Cardiac muscle cell (in vitro differentiated cells and primary cell): ENCODE measurements around the gene C5orf58. TPM values are rescaled to one million over a fixed set of nuclear protein-coding genes. Genes with fewer than 3 reads are reported as not detected.

ENCODE experiments used
- DNase-seq, 2 donors: peaks; one replicate each; pipeline versions ENCODE4 v3.0.0 to v3.0.0-alpha.2; 2010 to 2017; ENCODE audit warnings: low read depth in 1 of 2, low spot score in 1 of 2
- H3K27ac ChIP-seq: fragments of 200-600 bp; sonication (generic); 2 replicates; pipeline ENCODE4 v1.5.1; 2016
- H3K27me3 ChIP-seq: fragments of 200-600 bp; sonication (generic); 2 replicates; pipeline ENCODE4 v1.6.0; 2016; ENCODE audit warnings: control low read depth
- H3K36me3 ChIP-seq: fragments of 200-600 bp; sonication (generic); 2 replicates; pipeline ENCODE4 v1.5.1; 2016; ENCODE audit warnings: control low read depth
- H3K4me1 ChIP-seq: fragments of 200-600 bp; sonication (generic); 2 replicates; pipeline ENCODE4 v1.8.1; 2017; ENCODE audit warnings: low read depth, mild to moderate bottlenecking, mixed run types
- H3K4me3 ChIP-seq: fragments of 200-600 bp; sonication (generic); 2 replicates; pipeline ENCODE4 v1.5.1; 2016; ENCODE audit warnings: mild to moderate bottlenecking
- H3K9me3 ChIP-seq: fragments of 200-600 bp; sonication (generic); 2 replicates; pipeline ENCODE4 v1.5.1; 2017; ENCODE audit warnings: low read depth, mild to moderate bottlenecking, control low read depth
- CTCF ChIP-seq: IDR thresholded peaks from 2 replicates; pipeline ENCODE4 v1.5.1; 2012; ENCODE audit warnings: low read depth, mild to moderate bottlenecking, low read length
- polyA plus RNA-seq: library from polyadenylated mRNA; unstranded; fragments of >200 nt; fragmentation: Nextera tagmentation; extraction: Ambion mirVana; gene quantifications from 2 replicates; pipeline ENCODE4 v1.2.1, GENCODE V29; 2016
- total RNA-seq: library from RNA; depleted of rRNA; stranded (reverse); fragments of >200 nt; gene quantifications from 2 replicates; pipeline ENCODE4 v1.2.3, GENCODE V29; 2016

The C5orf58 gene, protein sequence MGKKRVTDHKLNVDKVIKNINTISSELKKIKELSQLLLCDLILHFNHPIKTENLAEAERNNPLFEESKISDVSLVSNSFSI
- total RNA-seq (not detected in 2 replicates), polyA plus RNA-seq (not detected in 2 replicates)

DNA sequence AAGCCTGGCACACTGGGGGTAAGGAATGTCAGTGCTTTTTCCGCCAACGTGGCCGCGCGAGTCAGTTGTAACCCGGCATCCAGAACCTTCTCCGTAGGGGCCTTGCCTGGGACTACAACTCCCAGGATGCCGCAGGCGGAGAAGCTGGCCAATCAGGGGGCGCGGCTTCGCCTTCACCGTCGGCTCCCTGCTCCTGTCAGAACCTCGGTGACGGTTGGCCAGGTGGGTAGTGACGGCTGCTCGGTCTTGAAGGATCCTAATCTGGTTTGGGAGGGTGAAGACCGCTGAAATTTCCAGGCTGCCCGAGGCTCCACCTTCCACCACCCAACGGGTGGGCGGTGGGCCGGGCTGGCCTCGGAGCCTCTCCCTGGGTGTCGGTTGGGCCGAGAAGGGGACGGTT, at the start of gene C5orf58:
C5orf58 (plus strand) TSS at position 200 of the 400 bp plus-strand sequence. CDS start 1,992 bp downstream, outside the sequence.
- Histone ChIP-seq H3K9me3 (no peaks in the 10 kb centered on the region), H3K36me3 (no peaks in the 10 kb centered on the region), H3K27me3 (peaks cover 4% of the 10 kb centered on the region), H3K27ac (no peak within 1 kb of the TSS), H3K4me1 (no peaks in the 10 kb centered on the region), H3K4me3 (no peak within 1 kb of the TSS)
- no peak for TF ChIP-seq CTCF
- no peak for DNase-seq

DNA sequence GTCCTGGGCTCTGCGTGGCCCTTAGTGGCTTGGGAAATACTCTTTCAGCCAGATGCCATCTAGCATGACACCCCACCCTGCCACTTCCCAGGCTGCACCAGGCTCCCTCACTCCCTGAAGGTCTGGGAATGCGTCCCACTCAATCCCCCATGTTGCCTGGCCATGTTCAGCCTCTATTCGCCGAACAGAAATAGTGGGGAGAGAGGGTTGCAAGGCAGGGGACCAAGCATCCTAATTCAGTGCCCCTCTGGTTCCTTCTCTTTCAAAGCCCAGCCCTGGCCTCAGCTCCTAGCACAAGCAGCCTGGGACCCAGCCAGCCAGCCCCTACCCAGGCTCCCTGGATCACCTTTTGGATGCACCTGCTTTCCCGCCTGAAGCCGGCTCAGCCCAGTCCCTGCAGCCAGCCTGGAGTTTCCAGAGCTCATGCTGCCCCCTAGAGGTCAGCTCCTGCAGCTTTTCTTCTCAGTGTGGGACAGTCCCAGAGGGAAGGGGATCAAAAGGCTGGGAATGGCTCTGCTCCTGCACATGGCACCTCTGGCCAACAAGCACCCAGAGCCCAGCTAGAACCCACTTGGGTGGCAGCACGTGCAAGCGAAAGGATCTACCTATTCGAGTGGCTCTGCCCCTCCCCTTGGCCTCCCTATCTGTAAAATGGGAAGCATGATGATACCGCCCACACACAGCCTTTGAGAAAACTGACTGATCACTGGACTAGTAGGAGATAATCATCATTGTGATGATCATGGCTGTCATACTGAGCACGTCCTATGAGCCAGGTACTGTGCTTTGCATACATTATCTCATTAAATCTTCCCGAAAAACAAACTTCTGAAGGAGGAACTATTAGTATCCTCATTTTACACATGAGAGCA, 48.7 kb upstream of the C5orf58 start:
- peak; percentile 85 for TF ChIP-seq CTCF
- H3K27me3 ChIP-seq: no peaks in the 10 kb centered on the region
- peak; percentile 68 to 83 for DNase-seq
- H3K4me1 ChIP-seq: no peaks in the 10 kb centered on the region
- no peaks in the 10 kb centered on the region for H3K36me3 ChIP-seq
- H3K9me3 ChIP-seq: no peaks in the 10 kb centered on the region
- no peak overlapping the region for H3K4me3 ChIP-seq
- H3K27ac ChIP-seq: no peak overlapping the region

- H3K4me3 ChIP-seq: no peak overlapping the region
- no peak for DNase-seq
- no peaks in the 10 kb centered on the region for H3K9me3 ChIP-seq
- no peaks in the 10 kb centered on the region for H3K4me1 ChIP-seq
- TF ChIP-seq CTCF: no peak
- no peaks in the 10 kb centered on the region for H3K27me3 ChIP-seq
- H3K27ac ChIP-seq: no peak overlapping the region
- H3K36me3 ChIP-seq: no peaks in the 10 kb centered on the region
These were observed 48.0 kb upstream of the C5orf58 start for GRCh38 chr5:170184737-170185136.

GRCh38 chr5:170186156-170186555, 46.6 kb upstream of the C5orf58 start:
- Histone ChIP-seq H3K4me1 (no peaks in the 10 kb centered on the region), H3K27ac (no peak overlapping the region), H3K36me3 (no peaks in the 10 kb centered on the region), H3K9me3 (no peaks in the 10 kb centered on the region), H3K27me3 (no peaks in the 10 kb centered on the region), H3K4me3 (no peak overlapping the region)
- no peak for DNase-seq
- no peak for TF ChIP-seq CTCF

GRCh38 chr5:170186856-170187255, 45.9 kb upstream of the C5orf58 start:
- H3K9me3 ChIP-seq: no peaks in the 10 kb centered on the region
- H3K27ac ChIP-seq: no peak overlapping the region
- H3K27me3 ChIP-seq: no peaks in the 10 kb centered on the region
- H3K36me3 ChIP-seq: no peaks in the 10 kb centered on the region
- H3K4me3 ChIP-seq: no peak overlapping the region
- DNase-seq: no peak
- no peaks in the 10 kb centered on the region for H3K4me1 ChIP-seq
- no peak for TF ChIP-seq CTCF
